ENCODE results near the gene KIAA0825.
"Not testable (repeated sequence)": the region's sequence is repeated elsewhere in the genome, so short reads cannot be mapped to it uniquely, and the experiment has no call there.

The KIAA0825 gene

DNA sequence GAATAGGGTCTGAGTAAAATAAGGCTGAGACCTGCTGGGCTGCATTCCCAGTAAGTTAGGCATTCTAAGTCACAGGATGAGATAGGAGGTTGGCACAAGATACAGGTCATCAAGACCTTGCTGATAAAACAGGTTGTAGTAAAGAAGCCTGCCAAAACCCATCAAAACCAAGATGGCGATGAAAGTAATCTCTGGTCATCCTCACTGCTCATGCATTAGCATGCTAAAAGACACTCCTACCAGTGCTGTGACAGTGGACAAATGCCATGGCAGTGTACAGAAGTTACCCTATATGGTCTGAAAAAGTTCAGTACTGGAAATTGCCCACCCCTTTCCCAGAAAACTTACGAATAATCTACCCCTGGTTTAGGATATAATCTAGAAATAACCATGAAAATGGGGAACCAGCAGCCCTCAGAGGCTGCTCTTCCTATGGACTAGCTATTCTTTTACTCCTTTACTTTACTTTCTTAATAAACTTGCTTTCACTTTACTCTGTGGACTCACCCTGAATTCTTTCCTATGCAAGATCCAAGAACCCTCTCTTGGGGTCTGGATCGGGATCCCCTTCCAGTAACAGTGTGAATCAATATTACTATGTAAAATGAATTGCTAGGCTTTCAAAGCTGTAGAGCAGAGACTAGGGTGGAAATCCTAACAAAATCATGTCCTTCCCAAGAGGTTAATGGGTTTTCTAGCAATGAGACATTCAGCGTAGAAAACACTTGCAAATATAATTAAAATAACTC is 257.8 kb downstream of the KIAA0825 start:
- no peak for ATAC-seq
- Mint-ChIP-seq H3K4me1 (no peaks in the 10 kb centered on the region), H3K27me3 (no peaks in the 10 kb centered on the region), H3K9me3 (no peaks in the 10 kb centered on the region), H3K36me3 (no peaks in the 10 kb centered on the region), H3K27ac (no peak overlapping the region), H3K4me3 (no peak overlapping the region)

DNA sequence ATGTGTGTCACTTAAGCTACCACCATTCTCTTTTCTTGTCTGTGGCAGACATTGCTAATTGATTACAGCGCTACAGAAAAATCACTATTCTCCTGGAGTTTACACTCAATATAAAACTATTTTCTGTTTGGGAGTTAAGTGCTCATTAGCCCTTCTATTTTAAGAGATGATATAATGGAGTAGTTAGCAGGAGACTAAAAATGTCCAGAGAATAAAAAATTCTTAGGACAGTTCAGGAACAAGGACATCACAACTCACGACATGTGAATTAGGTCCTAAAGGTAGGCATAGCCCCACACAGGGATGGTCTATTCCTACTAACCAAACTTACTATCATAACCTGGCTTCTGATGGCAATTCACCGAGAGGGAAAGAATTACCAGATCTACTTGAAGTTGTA is 258.5 kb downstream of the KIAA0825 start:
- H3K4me3 Mint-ChIP-seq: no peak overlapping the region
- H3K27me3 Mint-ChIP-seq: no peaks in the 10 kb centered on the region
- ATAC-seq: no peak
- H3K36me3 Mint-ChIP-seq: no peaks in the 10 kb centered on the region
- no peaks in the 10 kb centered on the region for H3K9me3 Mint-ChIP-seq
- no peaks in the 10 kb centered on the region for H3K4me1 Mint-ChIP-seq
- no peak overlapping the region for H3K27ac Mint-ChIP-seq

DNA sequence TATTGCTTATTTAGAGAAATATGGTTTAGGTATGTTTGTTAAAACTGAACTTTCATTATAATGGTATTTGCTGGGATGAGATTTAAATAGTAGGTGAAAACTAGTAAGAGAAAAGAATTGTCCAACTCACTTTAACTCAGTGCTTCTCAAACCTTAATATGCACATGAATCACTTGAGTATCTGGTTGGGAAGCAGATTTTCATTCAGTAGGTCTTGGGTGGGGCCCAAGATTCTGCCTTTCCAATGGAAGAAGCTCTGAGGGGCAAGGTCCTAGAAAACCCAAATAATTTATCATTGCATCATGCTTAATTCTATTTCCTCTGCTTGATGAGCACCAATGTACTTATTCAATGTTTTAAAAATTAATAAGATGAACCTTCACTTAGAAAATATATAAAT is 262.6 kb downstream of the KIAA0825 start:
- no peaks in the 10 kb centered on the region for H3K9me3 Mint-ChIP-seq
- no peaks in the 10 kb centered on the region for H3K4me1 Mint-ChIP-seq
- H3K27ac Mint-ChIP-seq: no peak overlapping the region
- no peak overlapping the region for H3K4me3 Mint-ChIP-seq
- ATAC-seq: no peak
- no peaks in the 10 kb centered on the region for H3K36me3 Mint-ChIP-seq
- H3K27me3 Mint-ChIP-seq: no peaks in the 10 kb centered on the region

DNA sequence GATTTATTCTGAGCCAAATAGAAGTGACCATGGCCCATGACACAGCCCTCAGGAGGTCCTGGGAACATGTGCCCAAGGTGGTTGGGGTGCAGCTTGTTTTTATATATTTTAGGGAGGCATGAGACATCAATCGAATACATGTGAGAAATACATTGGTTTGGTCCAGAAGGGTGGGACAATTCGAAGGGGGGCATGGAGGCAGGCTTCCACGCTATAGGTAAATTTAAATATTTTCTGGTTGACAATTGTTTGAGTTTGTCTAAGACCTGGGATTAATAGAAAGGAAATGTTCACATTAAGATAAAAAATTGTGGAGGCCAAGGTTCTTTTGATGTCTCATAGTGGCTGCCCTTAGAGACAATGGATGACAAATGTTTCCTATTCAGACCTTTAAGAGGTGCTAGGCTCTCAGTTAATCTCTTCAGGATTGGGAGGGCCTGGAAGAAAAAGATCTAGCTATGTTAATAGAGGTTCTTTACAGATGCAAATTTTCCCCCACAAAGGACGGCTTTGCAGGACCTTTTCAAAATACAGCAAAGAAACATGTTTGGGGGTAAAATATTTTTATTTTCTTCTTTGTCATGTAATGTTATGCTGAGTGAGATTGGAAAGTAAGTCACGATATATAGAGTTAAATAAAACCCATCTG is 263.4 kb downstream of the KIAA0825 start:
- not testable (repeated sequence) for H3K27me3 Mint-ChIP-seq, H3K4me1 Mint-ChIP-seq, H3K9me3 Mint-ChIP-seq, H3K4me3 Mint-ChIP-seq, ATAC-seq, H3K27ac Mint-ChIP-seq, H3K36me3 Mint-ChIP-seq

DNA sequence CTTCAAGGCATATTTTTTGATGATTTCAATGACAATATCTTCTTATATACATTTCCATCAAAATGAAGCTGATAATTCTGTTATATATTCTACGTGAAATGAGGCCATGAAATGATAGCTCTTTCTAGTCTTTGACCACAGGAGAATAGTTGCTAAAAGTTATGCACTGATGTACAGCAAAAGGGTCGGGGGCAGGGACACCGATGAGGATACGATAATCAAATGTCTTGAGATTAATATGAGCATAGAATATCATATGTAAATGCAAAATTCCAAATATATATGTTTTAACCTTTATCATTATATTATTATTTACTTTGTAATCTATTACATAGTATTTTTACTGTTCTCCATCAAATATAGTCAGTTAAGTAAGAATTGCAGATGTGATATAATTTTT is 264.8 kb downstream of the KIAA0825 start:
- Mint-ChIP-seq H3K4me1 (peaks cover 7% of the 10 kb centered on the region), H3K4me3 (no peak overlapping the region), H3K9me3 (peaks cover 5% of the 10 kb centered on the region), H3K36me3 (no peaks in the 10 kb centered on the region), H3K27me3 (no peaks in the 10 kb centered on the region), H3K27ac (no peak overlapping the region)
- ATAC-seq: no peak

DNA sequence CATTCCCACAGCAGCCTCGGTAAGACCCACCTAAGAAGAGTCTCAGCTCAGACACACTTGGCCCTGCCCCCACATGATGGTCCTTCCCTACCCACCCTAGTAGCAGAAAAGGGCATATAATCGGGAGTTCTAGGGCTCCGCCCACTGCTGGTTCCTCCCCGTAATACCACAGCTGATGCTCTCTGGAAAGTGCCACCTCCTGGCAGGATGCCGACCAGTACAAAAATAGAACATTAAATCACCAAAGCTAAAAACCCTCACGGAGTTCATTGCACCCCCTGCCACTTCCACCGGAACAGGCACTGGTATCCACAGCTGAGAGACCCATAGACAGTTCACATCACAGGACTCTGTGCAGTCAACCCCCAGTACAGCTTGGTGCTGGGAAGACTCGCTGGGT is 271.3 kb downstream of the KIAA0825 start:
- no peak for ATAC-seq
- no peaks in the 10 kb centered on the region for H3K36me3 Mint-ChIP-seq
- no peak overlapping the region for H3K27ac Mint-ChIP-seq
- H3K9me3 Mint-ChIP-seq: peaks cover 17% of the 10 kb centered on the region
- H3K27me3 Mint-ChIP-seq: no peaks in the 10 kb centered on the region
- H3K4me1 Mint-ChIP-seq: peaks cover 7% of the 10 kb centered on the region
- no peak overlapping the region for H3K4me3 Mint-ChIP-seq

DNA sequence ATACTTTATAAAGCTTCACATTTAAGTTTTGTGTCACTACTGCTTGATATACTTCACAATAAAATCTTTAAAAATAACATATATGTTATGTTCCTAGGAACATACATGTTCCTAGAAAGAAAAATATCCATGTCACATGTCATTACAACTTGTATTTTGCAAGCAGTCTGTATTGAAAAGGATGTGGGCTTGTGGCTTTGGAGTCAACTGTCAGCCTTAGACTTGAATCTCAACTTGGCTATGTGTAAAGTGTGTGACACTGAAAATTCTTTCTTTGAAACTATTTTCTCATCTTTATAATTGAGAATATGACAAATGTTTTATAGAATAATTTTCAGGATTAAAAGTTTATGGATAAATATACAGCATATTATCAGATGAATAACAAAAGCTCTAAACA is 273.1 kb downstream of the KIAA0825 start:
- Mint-ChIP-seq H3K27me3 (no peaks in the 10 kb centered on the region), H3K9me3 (peaks cover 17% of the 10 kb centered on the region), H3K4me1 (peaks cover 7% of the 10 kb centered on the region), H3K27ac (no peak overlapping the region), H3K36me3 (no peaks in the 10 kb centered on the region), H3K4me3 (no peak overlapping the region)
- no peak for ATAC-seq

DNA sequence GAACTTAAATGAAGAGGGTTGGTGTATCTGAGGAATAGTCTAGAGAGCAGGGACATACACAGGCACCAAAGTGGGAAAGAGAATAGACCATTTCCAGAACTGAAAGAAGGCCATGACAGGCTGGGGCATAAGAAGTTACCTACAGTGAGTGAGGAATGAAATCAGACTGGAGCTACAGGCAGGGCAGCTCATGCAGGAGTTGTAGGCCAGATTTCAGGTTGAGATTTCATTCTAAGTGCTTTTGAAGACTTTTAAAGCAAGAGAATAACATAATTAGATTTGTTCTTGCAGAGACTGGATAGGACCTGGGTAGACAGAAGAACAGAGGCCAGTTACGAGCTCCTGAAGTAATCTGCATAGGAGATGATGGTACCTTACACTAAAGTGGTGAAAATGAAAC is 280.8 kb downstream of the KIAA0825 start:
- Mint-ChIP-seq H3K36me3 (no peaks in the 10 kb centered on the region), H3K9me3 (no peaks in the 10 kb centered on the region)

DNA sequence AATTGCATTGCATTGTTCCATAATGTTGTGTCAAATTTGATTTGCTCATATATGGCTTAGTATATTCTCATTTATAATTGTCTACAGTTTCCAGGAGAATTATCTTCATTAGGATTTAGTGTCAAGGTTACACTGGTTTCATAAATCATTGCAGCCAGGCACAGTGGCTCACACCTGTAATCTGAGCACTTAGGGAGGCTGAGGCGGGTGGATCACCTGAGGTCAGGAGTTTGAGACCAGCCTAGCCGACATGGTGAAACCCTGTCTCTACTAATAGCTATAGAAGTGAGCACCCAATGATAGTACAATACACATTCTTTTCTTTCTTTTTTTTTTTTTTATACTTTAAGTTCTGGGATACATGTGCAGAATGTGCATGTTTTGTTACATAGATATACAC is 282.5 kb downstream of the KIAA0825 start:
- Mint-ChIP-seq H3K9me3 (no peaks in the 10 kb centered on the region), H3K4me3 (no peak overlapping the region)

More for the DNA sequence above, 280.8 kb downstream of the KIAA0825 start:
- no peak overlapping the region for H3K4me3 Mint-ChIP-seq
- no peak overlapping the region for H3K27ac Mint-ChIP-seq
- no peaks in the 10 kb centered on the region for H3K4me1 Mint-ChIP-seq
- ATAC-seq: no peak
- no peaks in the 10 kb centered on the region for H3K27me3 Mint-ChIP-seq

DNA sequence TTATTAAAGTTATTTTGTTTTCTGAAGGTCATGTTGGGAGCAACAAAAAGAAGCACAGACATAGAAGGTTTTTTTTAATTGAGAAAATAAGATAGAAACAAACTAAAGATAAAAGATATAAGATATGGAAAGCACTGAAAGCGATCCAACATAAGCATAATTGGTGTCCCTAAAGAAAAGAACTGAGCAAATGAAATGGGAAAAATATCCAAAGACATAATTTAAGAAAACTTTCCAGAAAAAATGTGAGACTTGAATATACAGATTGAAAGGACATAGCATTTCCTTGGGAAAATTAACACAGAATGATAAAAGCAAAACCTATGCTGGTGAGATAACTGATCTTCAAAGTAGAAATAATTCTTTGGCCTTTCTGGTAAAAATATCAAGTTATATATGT is 289.3 kb downstream of the KIAA0825 start:
- no peaks in the 10 kb centered on the region for H3K27me3 Mint-ChIP-seq

More for the DNA sequence above, 282.5 kb downstream of the KIAA0825 start:
- no peaks in the 10 kb centered on the region for H3K4me1 Mint-ChIP-seq
- no peak overlapping the region for H3K27ac Mint-ChIP-seq
- H3K27me3 Mint-ChIP-seq: no peaks in the 10 kb centered on the region
- ATAC-seq: no peak
- H3K36me3 Mint-ChIP-seq: no peaks in the 10 kb centered on the region

DNA sequence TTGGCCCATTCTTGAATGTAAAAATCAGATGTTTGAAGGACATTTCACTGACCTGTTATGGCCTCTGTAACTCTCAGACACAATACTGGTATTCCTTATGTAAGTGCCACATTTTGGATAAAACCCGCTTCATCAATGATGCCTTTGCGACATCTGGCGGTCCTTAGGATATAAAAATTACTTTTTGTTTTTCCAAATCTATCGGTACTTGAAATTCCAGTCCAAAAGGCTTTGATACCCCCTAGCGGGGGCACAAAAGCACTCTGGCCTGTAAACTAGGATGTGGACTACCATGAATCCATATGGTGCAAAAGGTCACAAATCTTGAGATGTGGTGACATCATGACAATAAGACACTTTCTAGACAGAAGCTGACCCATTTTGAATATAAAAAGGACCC is 291.8 kb downstream of the KIAA0825 start:
- H3K36me3 Mint-ChIP-seq: no peaks in the 10 kb centered on the region
- H3K27ac Mint-ChIP-seq: no peak overlapping the region
- ATAC-seq: no peak
- H3K27me3 Mint-ChIP-seq: no peaks in the 10 kb centered on the region
- no peaks in the 10 kb centered on the region for H3K4me1 Mint-ChIP-seq
- H3K4me3 Mint-ChIP-seq: no peak overlapping the region
- peaks cover 6% of the 10 kb centered on the region for H3K9me3 Mint-ChIP-seq

More for the DNA sequence above, 289.3 kb downstream of the KIAA0825 start:
- H3K36me3 Mint-ChIP-seq: no peaks in the 10 kb centered on the region
- H3K4me1 Mint-ChIP-seq: no peaks in the 10 kb centered on the region
- peaks cover 6% of the 10 kb centered on the region for H3K9me3 Mint-ChIP-seq
- no peak overlapping the region for H3K27ac Mint-ChIP-seq
- H3K4me3 Mint-ChIP-seq: no peak overlapping the region
- ATAC-seq: no peak

DNA sequence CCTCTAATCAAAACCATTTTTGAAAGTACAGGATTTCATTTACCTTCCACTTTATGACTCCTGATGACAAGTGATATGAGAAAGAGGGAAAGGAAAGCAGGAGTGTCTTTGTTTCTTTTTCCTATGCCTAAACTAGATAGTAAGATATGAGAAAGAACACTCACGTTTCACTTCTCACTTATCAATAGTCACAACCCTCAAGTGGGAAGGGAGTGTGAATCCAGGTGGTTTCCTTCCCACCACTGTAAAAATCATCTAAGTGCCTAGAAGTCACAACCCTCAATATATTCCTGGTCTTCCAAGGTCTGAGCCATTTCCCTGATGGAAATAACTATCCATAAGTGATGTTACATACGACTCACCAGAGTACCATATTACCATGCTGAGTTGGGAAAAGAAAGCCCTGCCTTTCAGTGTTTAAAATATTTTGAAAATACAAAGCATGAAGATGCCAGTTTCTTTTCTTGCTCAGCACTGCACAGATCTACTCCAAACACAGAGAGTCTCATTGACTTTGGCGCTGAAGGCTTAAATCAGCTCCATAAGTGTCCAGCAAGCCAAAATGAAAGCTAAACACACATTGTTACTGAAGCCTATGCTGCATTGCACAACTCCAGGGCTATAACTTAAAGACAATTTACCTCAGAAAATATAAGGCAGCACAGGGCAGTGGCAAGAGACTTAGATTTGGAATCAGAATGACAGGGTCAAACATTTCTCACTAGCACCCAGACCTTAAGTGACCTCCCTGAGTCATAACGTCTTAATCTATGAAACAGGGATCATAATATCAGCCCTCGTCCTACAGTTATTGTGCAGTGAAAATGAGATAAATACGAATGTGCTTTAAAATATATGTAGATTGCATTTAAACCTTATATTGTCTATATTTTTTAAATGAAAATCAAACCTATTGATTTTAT is 301.2 kb downstream of the KIAA0825 start:
- ATAC-seq: no peak
- Mint-ChIP-seq H3K36me3 (no peaks in the 10 kb centered on the region), H3K9me3 (no peaks in the 10 kb centered on the region), H3K4me1 (no peaks in the 10 kb centered on the region), H3K4me3 (no peak overlapping the region), H3K27ac (no peak overlapping the region), H3K27me3 (no peaks in the 10 kb centered on the region)

DNA sequence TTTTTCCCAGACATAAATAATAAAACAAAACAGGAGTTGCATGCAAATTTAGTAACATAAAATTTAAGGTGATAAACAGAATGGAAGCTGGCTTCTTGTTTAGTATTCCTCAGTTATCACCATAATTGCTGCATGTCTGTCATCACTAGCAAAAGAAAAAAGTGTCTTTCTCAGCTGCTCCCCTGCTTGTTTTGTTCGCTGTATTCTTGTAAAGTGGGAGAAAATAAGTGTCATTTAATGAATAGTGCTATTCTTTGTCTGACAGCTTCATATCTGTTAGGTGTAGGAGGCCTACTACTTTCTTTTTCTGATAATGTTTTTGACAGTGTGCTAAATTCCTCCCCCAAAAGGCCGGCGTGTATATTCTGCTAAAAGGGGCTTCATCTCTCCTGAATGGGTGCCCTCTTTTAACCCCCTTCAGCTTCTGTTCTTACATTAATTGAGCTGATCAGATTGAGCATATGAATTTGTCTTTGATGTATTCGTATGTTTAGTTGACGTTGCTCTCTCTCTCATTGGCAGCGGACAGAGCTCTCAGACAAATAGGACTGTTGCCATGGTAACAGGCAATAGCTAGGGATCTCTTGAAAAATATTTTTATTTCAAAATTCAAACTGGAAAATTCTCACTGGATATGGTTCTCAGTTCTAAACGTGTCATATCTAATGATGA is 303.8 kb downstream of the KIAA0825 start:
- Mint-ChIP-seq H3K27ac (no peak overlapping the region), H3K27me3 (no peaks in the 10 kb centered on the region), H3K4me3 (no peak overlapping the region), H3K4me1 (no peaks in the 10 kb centered on the region), H3K9me3 (no peaks in the 10 kb centered on the region), H3K36me3 (no peaks in the 10 kb centered on the region)
- no peak for ATAC-seq

DNA sequence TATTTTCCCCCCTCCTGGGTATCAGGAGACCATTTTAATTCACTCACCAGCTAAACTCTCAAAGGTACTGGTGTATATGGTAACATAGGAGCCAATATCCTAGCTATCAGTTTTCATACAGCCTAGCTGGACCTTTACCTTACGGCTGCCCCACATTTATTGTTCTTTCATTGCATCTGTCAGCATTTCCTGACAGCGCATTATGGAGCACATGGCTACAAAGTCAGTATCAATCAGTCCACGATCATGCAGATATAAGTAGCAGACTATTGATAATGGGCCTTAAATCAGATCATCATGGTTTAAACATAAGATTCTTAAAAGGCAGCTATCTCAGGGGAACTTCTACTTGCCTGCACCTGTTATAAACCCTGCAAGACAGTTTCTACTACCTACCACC is 304.7 kb downstream of the KIAA0825 start:
- H3K36me3 Mint-ChIP-seq: no peaks in the 10 kb centered on the region
- H3K27me3 Mint-ChIP-seq: no peaks in the 10 kb centered on the region
- no peak overlapping the region for H3K27ac Mint-ChIP-seq
- H3K9me3 Mint-ChIP-seq: no peaks in the 10 kb centered on the region
- ATAC-seq: no peak
- H3K4me3 Mint-ChIP-seq: no peak overlapping the region
- H3K4me1 Mint-ChIP-seq: no peaks in the 10 kb centered on the region

DNA sequence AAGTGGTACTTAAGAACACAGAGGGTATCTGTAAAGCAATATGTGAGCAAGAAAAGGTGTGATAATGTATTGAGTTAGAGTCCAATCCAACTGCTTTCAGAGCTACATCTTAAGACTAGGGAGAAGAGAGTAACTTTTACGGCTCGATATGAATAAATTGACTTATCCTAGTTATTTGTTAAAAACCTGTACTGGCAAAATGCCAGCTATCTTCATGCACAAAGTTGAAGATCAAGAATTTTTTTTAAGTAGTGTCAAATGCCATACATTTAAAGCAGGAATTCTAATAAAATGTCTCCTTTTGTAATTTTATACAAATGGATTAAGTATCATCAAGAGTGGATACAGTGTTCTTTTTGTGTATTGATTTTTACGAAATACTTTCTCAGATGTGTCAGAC is 305.2 kb downstream of the KIAA0825 start:
- no peaks in the 10 kb centered on the region for H3K36me3 Mint-ChIP-seq
- no peak overlapping the region for H3K4me3 Mint-ChIP-seq
- no peaks in the 10 kb centered on the region for H3K4me1 Mint-ChIP-seq

More for the DNA sequence above, 305.2 kb downstream of the KIAA0825 start:
- Mint-ChIP-seq H3K27me3 (no peaks in the 10 kb centered on the region), H3K9me3 (no peaks in the 10 kb centered on the region), H3K27ac (no peak overlapping the region)
- no peak for ATAC-seq
